CD4-positive, alpha-beta T cell (primary cell): ENCODE results near the gene OAS3. TPM values are rescaled to one million over a fixed set of nuclear protein-coding genes. Genes with fewer than 3 reads are reported as not detected.
"Not testable (repeated sequence)": the region's sequence is repeated elsewhere in the genome, so short reads cannot be mapped to it uniquely, and the experiment has no call there.

Source experiments
- ATAC-seq: fragments of 200-7000 bp; cut with Tn5 transposase; one replicate; pipeline ENCODE4 v1.10.0; 2022; ENCODE audit warnings: mild to moderate bottlenecking; ENCODE audit not compliant: poor library complexity
- CTCF ChIA-PET: fragments of 350-600 bp; sonication (Branson Sonifier 250); formaldehyde crosslinking; loops from one replicate; lab custom pipeline; 2021; ENCODE audit warnings: antibody characterized with exemption, inconsistent platforms; lab: Charles Lee
- POLR2A ChIA-PET: fragments of 350-600 bp; sonication (Branson Sonifier 250); formaldehyde crosslinking; loops from one replicate; lab custom pipeline; 2021; ENCODE audit warnings: antibody characterized with exemption, inconsistent platforms; lab: Charles Lee
- DNase-seq, 14 experiments: peaks; one replicate each; pipeline ENCODE4 v3.0.0-alpha.2; 2013 to 2020; ENCODE audit warnings: mixed read lengths in 2 of 14
- H3K27ac ChIP-seq, 2 donors: one replicate each; pipeline versions ENCODE4 v1.5.1 to v1.7.0; 2013; ENCODE audit warnings: low read length in 2 of 2, low read depth in 1 of 2, mild to moderate bottlenecking in 1 of 2
- H3K27me3 ChIP-seq, 2 experiments: 1 replicate in 1 of 2; 2 replicates in 1 of 2; pipeline versions ENCODE4 v1.6.1 to v1.7.0; 2013; ENCODE audit warnings: low read length in 2 of 2, control low read depth in 1 of 2, mild to moderate bottlenecking in 1 of 2, moderate library complexity in 1 of 2; ENCODE audit not compliant: insufficient read depth in 2 of 2, control insufficient read depth in 1 of 2
- H3K36me3 ChIP-seq: one replicate; pipeline ENCODE4 v1.6.1; 2013; ENCODE audit warnings: low read length, control low read depth; ENCODE audit not compliant: insufficient read depth
- H3K4me1 ChIP-seq: one replicate; pipeline ENCODE4 v1.6.1; 2013; ENCODE audit warnings: low read length, control low read depth; ENCODE audit not compliant: insufficient read depth
- H3K4me3 ChIP-seq: one replicate; pipeline ENCODE4 v1.5.1; 2013; ENCODE audit warnings: mild to moderate bottlenecking, low read length, moderate library complexity
- H3K9me3 ChIP-seq, 2 experiments: 1 replicate in 1 of 2; 2 replicates in 1 of 2; pipeline versions ENCODE4 v1.6.1 to v1.7.0; 2013; ENCODE audit warnings: low read length in 2 of 2, mild to moderate bottlenecking in 2 of 2, control low read depth in 1 of 2, moderate library complexity in 1 of 2; ENCODE audit not compliant: control insufficient read depth in 1 of 2, insufficient read depth in 1 of 2
- H3K27ac Mint-ChIP-seq: one replicate; pipeline ENCODE4 v1.8.0; 2020; ENCODE audit warnings: mixed read lengths
- H3K27me3 Mint-ChIP-seq: one replicate; pipeline ENCODE4 v1.8.0; 2021; ENCODE audit warnings: mixed read lengths
- H3K36me3 Mint-ChIP-seq: one replicate; pipeline ENCODE4 v1.8.0; 2021; ENCODE audit warnings: low read depth, mixed read lengths
- H3K4me1 Mint-ChIP-seq: one replicate; pipeline ENCODE4 v1.8.0; 2021; ENCODE audit warnings: low read depth, mixed read lengths
- H3K4me3 Mint-ChIP-seq: one replicate; pipeline ENCODE4 v1.8.0; 2020; ENCODE audit warnings: mild to moderate bottlenecking, mixed read lengths
- H3K9me3 Mint-ChIP-seq: one replicate; pipeline ENCODE4 v1.8.0; 2020; ENCODE audit warnings: mixed read lengths
- intact Hi-C, 2 experiments: fragments of 100-400 bp; cut with DNase I in 1 of 2; cut with micrococcal nuclease in 1 of 2; formaldehyde crosslinking; loops; one replicate each; pipeline versions ENCODE4 v1.15.1 to v1.9.0; 2023 to 2025; cut with DNase I, micrococcal nuclease
- total RNA-seq, 174 experiments: library from RNA in 2 of 174; stranded (reverse) in 2 of 174; gene quantifications; one replicate each; pipeline ENCODE4 v1.2.3 and lab custom pipeline; 2021 to 2026
- TF ChIP-seq, protein P1 (sequence below): fragments of 200-600 bp; IDR thresholded peaks from one replicate; pipeline ENCODE4 v1.8.0; 2022; ENCODE audit warnings: antibody characterized with exemption, mild to moderate bottlenecking

OAS3 gene
- total RNA-seq, 2 experiments from 2014 or later: 13.9 to 14.5 TPM

GRCh38 chr12:112987561-112987960, 49.3 kb downstream of the OAS3 start:
- DNase-seq (no peak), ATAC-seq (no peak)
- Histone ChIP-seq H3K27me3 (no peaks in the 10 kb centered on the region), H3K4me3 (no peak overlapping the region), H3K4me1 (peaks cover 32% of the 10 kb centered on the region), H3K36me3 (peaks cover 66% of the 10 kb centered on the region), H3K9me3 (no peaks in the 10 kb centered on the region), H3K27ac (no peak overlapping the region)
- POLR2A ChIA-PET: interaction anchor here (7.8 kb wide), 1 partner anchor 8 kb away, joined by 74 read pairs; the partner anchor contains the start of gene OAS2
- no peaks in the 10 kb centered on the region for H3K27me3 Mint-ChIP-seq
- peaks cover 5% of the 10 kb centered on the region for H3K9me3 Mint-ChIP-seq
- CTCF ChIA-PET: no interaction called here
- no peak overlapping the region for H3K4me3 Mint-ChIP-seq
- TF ChIP-seq, protein P1, sequence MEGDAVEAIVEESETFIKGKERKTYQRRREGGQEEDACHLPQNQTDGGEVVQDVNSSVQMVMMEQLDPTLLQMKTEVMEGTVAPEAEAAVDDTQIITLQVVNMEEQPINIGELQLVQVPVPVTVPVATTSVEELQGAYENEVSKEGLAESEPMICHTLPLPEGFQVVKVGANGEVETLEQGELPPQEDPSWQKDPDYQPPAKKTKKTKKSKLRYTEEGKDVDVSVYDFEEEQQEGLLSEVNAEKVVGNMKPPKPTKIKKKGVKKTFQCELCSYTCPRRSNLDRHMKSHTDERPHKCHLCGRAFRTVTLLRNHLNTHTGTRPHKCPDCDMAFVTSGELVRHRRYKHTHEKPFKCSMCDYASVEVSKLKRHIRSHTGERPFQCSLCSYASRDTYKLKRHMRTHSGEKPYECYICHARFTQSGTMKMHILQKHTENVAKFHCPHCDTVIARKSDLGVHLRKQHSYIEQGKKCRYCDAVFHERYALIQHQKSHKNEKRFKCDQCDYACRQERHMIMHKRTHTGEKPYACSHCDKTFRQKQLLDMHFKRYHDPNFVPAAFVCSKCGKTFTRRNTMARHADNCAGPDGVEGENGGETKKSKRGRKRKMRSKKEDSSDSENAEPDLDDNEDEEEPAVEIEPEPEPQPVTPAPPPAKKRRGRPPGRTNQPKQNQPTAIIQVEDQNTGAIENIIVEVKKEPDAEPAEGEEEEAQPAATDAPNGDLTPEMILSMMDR: no peak
- H3K36me3 Mint-ChIP-seq: peaks cover 98% of the 10 kb centered on the region
- intact Hi-C loops: no loop called here
- peaks cover 66% of the 10 kb centered on the region for H3K4me1 Mint-ChIP-seq
- H3K27ac Mint-ChIP-seq: peak overlapping the region; percentile 76

DNA sequence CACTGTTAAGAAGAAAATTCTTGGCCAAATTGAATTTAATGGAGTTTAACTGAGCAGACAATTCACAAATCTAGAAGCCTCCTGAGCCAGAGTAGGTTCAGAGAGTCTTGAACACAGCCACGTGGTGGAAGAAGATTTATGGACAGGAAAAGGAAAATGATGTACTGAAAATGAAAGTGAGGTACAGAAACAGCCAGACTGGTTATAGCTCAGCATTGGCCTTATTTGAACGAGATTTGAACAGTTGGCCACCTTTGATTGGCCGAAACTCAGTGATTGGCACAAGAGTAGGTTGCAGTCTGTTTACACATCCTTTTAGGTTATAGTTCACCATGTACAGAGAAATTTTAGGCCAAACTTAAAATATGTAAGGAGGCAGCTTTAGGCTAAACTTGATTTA, 50.0 kb downstream of the OAS3 start:
- Mint-ChIP-seq H3K36me3 (peaks cover 100% of the 10 kb centered on the region), H3K4me1 (peaks cover 68% of the 10 kb centered on the region), H3K27ac (peak overlapping the region; percentile 76), H3K9me3 (peaks cover 5% of the 10 kb centered on the region), H3K27me3 (no peaks in the 10 kb centered on the region), H3K4me3 (no peak overlapping the region)
- Histone ChIP-seq H3K27me3 (no peaks in the 10 kb centered on the region), H3K36me3 (peaks cover 66% of the 10 kb centered on the region), H3K27ac (peak overlapping the region in 1 of 2 donors; percentile 33), H3K4me1 (peaks cover 29% of the 10 kb centered on the region), H3K4me3 (no peak overlapping the region), H3K9me3 (no peaks in the 10 kb centered on the region)
- CTCF ChIA-PET: interaction anchor here (1.0 kb wide), 1 partner anchor 19 kb away, joined by 3 read pairs; no protein-coding TSS in a partner anchor
- TF ChIP-seq, protein P1: no peak
- intact Hi-C loops: no loop called here
- DNase-seq: peak in 2 of 14 experiments; percentile 24
- POLR2A ChIA-PET: interaction anchor here (7.8 kb wide), 1 partner anchor 9 kb away, joined by 74 read pairs; the partner anchor contains the start of gene OAS2
- peak; percentile 34 for ATAC-seq

GRCh38 chr12:112988823-112989385, 50.6 kb downstream of the OAS3 start:
- intact Hi-C loops, H3K9me3 ChIP-seq, H3K4me3 ChIP-seq, H3K27me3 Mint-ChIP-seq, DNase-seq, H3K9me3 Mint-ChIP-seq, H3K4me3 Mint-ChIP-seq, H3K27me3 ChIP-seq, ATAC-seq: not testable (repeated sequence)
- H3K27ac Mint-ChIP-seq: peak overlapping the region; percentile 76
- Histone ChIP-seq H3K36me3 (peaks cover 68% of the 10 kb centered on the region), H3K27ac (peak overlapping the region in 1 of 2 donors; percentile 33), H3K4me1 (peaks cover 26% of the 10 kb centered on the region)
- H3K4me1 Mint-ChIP-seq: peaks cover 64% of the 10 kb centered on the region
- ChIA-PET CTCF (interaction anchor here (0.8 to 1.0 kb wide), 2 partner anchors 19 to 185 kb away, joined by 3 read pairs; no protein-coding TSS in a partner anchor), POLR2A (interaction anchor here (0.6 to 7.8 kb wide), 3 partner anchors 10 to 960 kb away, joined by 3 to 74 read pairs (median 3); partner anchors contain the start of gene OAS2)
- H3K36me3 Mint-ChIP-seq: peaks cover 100% of the 10 kb centered on the region
